ENCODE measurements around the gene CEP83.

The CEP83 gene

DNA sequence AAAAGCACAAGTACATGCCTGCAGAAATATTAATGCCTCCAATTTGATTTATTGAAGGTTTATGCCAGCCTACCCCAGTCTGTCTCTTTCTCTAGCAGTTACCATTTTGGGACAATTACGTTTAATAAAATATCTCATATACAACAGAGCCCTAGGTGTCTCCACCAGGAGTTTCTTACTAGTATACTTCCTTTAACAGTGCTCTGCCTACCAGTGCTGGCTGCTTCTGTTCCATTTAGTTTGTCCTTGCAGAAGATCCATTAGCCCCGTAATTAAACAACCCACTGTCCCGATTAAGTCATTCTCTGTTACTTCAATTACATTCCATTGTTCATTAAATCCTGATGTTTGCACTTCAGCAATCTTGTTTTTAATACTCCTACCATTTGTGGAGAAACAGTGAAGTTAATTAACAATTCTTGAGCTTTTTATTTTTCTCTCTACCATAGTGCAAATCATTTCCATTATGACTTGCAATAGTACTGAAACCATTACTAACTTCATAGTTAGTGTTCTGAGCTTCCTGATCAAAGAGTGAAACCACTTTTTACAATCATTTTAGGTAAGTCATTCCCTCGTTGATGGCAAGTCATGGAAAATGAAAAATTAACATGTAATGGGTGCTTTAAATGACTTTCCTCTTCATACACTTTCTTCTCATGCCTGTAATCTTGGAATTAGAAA is 190.2 kb downstream of the CEP83 start:
- DNase-seq (ENCODE audit: low spot score) = no peak

DNA sequence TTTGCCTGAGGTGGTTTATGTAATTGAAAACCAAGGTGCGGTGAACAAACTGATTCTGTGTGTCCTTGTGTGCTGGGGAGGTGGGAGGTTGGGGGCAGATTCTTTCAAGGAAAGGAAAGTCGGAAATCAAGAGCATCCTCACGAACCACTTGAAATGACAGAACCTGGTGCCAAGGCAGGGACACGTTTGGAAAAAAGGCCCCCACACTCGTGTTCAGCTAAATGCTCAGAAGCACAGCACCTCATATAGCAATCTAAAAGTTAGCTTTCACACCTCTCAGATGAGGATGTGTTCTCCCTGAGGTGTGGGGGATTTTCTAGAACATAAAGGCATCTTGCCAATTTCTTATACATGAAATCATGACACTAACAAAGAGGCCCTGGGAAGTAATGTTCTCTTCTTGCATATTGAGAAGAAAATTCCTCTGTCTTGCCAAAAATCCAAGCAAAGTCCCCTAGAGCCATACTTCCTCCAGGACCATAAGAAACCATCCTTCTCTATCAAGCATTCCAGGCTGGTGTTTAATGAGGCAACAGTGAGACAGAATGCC is 191.7 kb downstream of the CEP83 start:
- no peak for DNase-seq (ENCODE audit: low spot score)

GRCh38 chr12:94267537-94267872 is 192.2 kb downstream of the CEP83 start:
- no peak for DNase-seq (ENCODE audit: low spot score)

DNA sequence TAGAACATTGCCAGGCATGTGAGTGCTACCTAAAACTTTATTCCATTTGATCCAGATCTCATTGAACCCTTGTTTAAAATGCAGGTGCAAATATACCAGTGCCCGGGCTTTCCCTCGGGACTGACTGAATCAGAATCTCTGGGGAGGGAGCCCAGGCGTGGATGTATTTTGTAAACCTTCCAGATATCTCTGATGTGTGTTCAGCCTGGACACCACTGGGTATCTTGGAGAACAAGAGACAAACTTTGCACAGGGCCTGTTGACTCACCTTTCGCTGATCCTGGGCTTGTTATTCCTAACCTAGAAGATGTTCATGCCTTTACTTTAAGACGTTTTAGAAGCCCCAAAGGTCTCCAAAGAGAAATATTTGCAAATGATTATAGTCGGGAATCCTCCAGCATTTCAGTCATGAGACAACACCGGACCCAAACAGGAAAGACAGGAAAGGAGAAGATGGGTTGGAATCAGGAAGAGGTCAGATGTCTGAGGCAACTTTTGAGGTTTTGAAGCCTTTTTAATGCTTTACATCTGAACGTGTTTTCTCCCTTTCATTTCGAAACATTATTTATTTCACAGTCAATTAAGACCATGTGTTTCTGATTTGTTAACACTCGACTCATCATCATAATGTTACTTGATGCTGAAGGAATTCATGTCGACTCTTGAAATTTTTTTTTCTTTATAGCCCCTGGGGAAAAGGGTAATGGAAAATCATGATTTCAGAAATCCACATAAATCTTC is 192.7 kb downstream of the CEP83 start:
- DNase-seq (ENCODE audit: low spot score) = no peak

- no peak for DNase-seq (ENCODE audit: low spot score)
Measured at GRCh38 chr12:94265966-94266745, 193.5 kb downstream of the CEP83 start.

GRCh38 chr12:94265539-94265938 is 194.1 kb downstream of the CEP83 start:
- DNase-seq (ENCODE audit: low spot score) = no peak

DNA sequence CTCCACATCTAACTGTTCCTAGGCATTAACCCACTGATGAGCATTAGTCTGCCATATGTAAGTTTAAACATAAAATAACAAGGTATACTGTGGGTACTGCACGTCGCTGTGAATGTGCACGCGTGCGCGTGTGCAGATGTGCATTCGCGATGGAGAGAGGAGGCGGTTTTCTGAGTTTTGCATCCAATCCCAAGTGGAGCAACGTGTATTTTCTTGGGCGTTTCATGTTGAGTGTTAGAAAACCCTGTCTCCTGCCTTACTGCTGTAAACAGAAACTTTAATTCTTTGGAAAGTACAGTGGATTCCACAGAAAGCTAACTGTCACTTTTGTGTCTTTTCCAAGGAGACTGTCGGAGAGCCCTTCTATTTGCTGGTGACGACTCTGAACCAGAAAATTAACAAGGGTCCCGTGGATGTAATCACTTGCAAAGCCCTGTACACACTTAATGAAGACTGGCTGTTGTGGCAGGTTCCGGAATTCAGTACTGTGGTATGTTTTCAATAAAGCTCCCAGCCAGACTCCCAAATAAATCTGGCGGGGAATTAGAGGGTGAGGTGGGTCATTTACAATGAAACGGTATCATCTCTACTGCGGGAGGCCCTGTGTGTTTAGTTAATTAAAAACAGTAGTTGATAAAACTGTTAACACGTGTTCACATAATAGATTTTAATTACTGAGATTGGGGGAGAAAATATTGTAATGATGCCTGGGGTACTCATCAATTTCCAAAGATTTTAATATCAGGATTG is 194.8 kb downstream of the CEP83 start:
- no peak for DNase-seq (ENCODE audit: low spot score)

- no peak for DNase-seq (ENCODE audit: low spot score)
Measured at GRCh38 chr12:94263905-94264561, 195.6 kb downstream of the CEP83 start.

DNA sequence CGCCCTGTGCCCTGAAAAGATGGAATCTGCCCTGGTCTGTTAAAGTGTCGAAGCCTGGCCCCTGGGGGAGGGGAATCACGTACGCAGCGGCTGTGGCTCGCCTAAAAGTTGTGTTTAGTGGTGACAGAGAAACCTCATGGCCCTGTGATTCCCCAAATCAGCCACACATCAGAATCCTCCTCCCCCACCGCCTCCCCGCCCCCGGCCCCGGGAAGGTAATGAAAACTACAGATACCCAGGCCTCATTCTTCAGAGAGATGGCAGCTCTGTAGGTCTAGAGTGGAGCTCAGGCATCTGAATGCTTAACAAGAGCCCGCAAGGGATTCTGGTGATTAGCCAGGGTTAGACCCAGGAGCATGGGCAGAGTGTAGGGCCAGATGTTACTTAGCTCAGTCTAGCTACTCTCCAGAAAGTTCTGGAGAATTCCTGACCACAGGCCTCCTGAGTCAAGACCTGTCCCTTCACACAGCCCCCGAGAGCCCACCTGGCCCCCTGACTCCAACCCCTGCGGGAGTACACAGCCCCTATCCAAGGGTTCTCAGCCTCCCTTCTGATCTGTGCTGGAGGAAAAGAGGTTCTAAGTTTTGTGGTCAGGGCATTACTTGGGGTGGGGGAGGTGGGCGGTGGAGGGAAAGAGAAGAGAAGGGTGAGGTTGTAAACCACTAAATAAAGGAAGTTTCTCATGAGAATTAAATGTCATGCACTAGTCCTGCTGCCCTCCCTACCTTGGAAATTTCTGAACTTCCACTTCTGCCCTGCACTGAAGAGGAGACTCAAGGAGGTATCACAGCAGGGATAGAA is 196.5 kb downstream of the CEP83 start:
- DNase-seq (ENCODE audit: low spot score) = no peak

DNA sequence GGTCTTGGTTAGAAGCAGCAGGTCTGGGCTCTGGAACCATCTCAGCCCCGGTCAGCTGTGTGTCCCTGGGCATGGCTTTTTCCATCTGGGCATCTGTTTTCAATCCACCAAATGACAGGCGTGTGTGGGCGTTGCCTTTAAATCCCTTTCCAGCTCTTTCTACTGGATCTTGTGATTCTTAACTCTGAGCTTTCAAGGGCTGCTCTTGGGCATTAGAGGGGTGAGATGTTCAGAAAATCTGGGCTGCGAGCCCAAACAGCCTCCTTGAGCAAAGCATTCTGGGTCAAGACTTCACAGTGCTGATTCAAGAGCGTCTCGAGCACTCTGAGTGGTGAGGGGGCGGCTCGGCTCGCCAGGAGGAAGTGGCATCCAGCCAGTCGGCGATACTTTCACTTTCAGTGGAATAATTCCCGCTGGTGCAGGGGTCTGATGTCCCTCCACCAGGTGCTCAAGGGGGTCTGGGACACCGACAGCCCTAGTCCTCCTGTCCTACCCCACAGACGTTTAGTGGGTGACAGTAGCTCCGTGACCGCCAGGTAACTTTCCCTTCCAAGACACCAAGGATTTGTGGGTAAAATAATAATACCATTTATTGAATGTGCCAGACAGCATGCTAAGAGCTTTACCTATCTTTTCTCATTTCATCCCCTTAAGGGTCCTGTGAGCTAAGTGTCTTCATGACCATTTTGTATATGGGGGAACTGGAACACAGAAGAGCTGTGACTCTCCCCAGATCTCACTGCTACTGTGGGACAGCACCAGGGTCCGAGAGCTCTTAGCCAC is 197.2 kb downstream of the CEP83 start:
- peak; percentile 74 for DNase-seq (ENCODE audit: low spot score)

GRCh38 chr12:94261786-94262185 is 197.9 kb downstream of the CEP83 start:
- no peak for DNase-seq (ENCODE audit: low spot score)

DNA sequence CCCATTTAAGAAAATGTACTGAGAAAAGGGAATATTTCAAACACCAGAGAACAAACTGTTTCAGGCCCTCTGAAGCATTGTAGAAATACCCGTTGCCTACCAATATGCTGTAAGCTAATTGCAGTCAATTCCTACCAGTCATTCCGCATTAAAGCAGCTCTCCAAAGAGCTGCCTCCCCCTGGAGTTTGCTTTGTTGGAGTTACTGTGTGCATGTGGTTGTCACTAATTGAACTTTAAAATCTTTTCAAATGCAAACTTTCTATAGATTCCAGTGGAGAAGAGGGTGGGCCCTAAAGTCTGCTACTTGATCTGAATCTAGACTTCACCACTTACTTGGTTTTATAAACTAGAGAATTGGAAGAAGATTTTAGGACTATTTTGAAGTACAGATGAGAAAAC is 198.5 kb downstream of the CEP83 start:
- DNase-seq (ENCODE audit: low spot score) = no peak

- DNase-seq (ENCODE audit: low spot score) = no peak
Measured at GRCh38 chr12:94260717-94261116, 198.9 kb downstream of the CEP83 start.

DNA sequence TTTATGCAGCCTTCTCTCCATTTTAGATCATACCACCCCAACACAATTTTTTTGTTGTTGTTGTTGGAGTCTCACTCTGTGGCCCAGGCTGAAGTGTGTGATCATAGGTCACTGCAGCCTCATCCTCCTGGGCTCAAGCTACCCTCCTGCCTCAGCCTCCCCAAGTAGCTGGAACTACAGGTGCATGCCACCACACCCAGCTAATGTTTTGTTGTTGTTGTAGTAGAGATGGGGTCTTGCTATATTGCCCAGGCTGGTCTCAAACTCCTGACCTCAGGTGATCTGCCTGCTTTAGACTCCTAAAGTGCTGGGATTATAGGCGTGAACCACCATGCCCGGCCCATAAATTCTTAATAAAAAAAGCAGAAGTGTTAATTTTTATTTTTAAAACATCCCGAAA is 199.7 kb downstream of the CEP83 start:
- no peak for DNase-seq (ENCODE audit: low spot score)

- no peak for DNase-seq (ENCODE audit: low spot score)
Measured at GRCh38 chr12:94258593-94258992, 201.1 kb downstream of the CEP83 start.
